GM18870 (cell line): ENCODE measurements around the gene FBXO46.

ENCODE experiments used
- ATAC-seq: cut with Tn5 transposase; IDR thresholded peaks from one replicate; pipeline ENCODE4 v1.9.1; 2021; ENCODE audit warnings: moderate library complexity; ENCODE audit not compliant: unreplicated experiment

FBXO46 gene, protein sequence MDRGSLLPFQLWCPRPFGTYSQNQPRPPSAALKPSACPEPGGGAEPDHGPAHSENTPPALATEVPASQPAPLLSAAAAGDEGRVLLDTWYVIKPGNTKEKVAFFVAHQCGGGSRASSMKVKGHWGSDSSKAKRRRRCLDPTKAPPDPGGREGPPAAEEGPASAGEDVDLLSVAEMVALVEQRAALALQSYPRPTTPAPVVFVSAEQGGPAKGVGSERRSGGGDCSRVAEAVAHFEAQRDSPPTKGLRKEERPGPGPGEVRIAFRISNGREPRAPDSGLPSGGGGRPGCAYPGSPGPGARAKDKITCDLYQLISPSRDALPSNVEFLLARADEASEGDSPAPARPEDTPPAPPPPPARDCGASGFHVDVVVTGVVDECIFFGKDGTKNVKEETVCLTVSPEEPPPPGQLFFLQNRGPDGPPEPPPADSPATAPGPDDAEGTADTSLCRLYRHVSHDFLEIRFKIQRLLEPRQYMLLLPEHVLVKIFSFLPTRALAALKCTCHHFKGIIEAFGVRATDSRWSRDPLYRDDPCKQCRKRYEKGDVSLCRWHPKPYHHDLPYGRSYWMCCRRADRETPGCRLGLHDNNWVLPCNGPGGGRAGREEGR

DNA sequence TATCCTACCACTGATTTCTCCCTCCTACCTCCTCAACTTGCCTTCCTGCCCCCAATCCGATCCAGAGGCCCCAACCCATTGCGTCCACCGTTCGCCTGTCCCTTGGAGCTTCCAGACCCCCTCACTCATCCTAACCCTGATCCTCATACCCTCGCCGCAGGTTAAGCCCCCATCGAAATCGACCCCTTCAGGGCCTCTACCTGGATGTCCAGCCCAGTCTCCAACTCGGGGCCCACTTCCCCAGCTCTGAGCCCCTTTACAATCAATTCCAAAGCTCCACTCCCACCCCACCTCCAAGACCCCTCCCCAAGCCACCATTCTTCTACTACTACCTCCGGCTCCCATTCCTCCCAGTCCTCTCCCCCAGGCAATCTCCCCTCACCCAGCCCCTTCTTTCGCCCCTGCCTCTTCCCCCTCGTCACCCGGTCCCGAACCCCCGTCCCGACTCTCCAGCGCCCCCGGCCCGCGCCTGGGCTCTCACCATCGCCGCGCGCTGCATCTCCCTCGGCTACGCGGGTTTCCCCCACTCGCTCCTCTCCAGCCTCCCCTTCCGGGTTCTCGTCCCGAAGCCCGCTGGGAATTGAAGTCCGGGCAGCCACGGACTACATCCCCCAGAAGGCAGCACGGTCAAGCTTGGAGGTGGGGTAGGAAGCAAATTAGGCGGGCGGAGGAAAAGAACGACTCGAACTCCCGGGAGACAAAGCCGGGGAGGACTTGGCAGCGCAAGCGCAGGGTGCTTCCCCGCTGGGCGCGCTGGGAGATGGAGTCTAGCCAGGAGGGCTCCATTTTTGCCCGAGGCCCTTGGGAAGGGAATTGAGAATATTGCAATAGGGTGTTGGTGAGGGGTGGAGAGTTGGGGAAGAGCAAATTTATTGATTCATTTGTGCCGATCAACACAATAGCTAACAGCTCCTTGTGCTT is at the start of gene FBXO46:
FBXO46 (minus strand) TSS at position 529 of the 921 bp plus-strand sequence. CDS start 17,401 bp downstream, outside the sequence.
- peak; percentile 76 for ATAC-seq

DNA sequence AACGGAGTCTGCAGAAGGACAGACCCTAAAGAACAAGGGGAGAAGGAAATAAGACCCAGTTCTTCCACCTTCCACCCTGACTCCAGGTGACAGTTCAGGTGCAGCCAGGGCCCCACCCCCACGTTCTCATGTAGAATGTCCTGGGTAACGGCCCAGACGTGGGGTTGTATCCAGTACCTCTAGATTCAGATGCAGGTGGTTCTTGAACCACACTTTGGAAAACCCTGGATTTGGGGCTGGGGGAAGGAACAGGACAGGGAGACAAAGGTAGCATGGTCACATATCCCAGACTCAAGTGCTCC is 49.4 kb upstream of the FBXO46 start:
- no peak for ATAC-seq

DNA sequence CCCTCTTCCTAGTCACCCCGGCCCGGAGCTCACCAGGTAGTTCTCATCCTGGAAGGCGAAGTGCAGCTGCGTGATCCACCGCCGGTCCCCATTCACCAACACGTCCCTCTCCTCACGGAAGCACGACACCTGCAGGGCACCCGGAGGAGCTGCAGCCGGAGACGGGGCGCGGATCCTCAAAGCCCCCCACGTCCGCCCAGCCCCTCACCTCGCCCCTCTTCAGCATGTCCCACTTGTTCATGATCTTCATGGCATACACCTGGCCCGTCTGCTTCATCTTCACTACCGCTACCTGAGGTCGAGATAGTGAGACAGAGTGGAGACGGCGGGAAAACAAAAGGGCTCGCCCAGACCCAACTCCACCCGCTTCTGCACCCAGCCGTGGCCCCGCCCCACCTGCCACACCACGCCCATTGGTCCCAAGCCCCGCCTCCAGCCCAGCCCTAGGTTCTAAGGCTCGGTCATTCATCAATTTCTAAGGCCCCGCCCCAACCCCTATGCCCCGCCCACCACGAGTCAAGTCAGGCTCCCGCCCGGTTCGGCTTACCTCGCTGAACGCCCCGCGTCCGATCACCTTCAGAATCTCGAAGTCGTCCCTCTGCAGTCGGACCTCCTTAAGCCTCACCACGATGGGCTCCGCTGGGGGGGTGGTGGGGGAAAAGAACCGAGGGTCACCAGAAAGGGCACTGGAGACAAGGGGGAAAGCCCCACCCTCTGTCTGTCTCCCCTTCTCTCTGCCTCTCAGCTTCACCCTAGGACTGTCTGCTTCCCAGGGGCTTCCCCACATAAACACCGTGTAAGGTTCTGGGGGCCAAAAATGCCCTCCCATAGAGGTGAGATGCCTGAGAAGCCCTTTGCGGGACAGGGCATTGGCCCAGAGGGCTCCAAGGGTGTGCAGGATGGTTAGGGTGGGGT is 48.8 kb upstream of the FBXO46 start:
- ATAC-seq = no peak

DNA sequence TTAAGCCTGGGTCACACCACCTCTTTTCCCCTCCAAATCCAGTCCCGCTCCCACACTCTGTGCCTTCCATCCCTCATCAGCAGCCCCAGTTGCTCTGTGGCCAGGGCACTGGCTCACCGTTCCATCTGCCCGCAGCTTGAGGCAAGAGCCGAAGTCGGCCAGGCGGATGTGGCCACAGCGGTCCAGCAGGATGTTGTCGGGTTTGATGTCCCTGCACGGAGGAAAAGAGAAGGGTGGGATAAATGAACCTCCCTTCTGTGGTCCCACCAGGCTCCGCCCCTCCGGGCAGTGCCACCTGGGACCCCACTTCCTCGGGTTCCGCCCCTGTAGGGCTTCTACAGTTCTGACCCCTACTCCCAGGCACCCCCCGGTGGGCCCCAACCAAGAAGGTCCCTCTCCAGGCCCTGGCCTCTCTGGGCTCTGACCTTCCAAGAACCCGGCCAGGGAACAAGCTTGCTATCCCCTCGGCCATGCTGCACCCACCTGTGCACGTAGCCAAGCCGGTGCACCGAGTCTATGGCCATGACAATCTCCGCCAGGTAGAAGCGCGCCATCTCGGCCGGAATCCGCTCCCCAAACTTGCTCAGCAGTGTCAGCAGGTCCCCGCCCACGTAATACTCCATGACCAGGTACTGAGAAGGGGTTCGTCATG is 47.4 kb upstream of the FBXO46 start:
- ATAC-seq = no peak

DNA sequence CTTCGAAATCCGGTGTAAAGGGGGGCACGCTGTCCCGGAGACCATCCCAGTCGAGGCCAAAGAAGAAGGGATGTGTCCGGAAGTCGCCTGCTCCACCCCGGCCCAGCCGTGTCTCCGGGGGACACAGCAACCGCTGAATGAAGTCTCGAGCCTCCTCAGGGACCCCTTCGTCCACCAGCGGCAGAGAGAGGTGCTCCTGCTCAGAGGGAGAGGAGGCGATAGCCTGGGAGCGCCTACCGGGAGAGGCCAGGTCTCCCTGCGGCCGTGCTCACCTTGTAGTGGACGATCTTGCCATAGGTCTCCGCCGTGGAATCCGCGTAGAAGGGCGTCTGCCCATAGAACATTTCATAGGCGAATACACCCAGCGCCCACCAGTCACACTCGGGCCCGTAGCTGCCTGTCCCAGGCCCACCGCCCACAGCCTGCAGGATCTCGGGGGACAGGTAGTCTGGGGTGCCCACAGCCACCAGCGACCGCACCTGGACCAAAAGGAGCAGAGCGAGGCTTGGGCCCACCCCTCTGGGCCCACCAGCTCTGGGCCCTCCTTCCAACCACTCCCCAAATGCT is 46.8 kb upstream of the FBXO46 start:
- no peak for ATAC-seq

DNA sequence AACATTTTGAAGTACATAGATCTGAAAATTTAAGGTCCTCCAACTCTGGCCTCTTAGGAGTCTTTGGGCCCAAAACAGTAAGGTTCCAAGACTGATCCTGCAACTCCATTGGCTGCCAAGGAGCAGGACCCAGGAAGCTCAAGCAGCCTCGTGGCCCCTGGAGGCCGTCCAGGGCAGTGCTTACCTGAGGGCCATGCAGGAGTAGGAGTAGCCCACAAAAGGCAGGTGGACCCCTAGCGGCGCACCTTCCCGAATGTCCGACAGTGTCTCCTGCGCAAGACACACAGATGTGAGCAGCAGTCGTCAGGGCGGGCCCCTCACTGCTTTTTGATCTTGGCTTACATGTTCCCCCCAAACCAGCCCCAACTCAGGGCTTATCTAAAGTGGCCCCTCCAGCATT is 44.1 kb upstream of the FBXO46 start:
- ATAC-seq = no peak

DNA sequence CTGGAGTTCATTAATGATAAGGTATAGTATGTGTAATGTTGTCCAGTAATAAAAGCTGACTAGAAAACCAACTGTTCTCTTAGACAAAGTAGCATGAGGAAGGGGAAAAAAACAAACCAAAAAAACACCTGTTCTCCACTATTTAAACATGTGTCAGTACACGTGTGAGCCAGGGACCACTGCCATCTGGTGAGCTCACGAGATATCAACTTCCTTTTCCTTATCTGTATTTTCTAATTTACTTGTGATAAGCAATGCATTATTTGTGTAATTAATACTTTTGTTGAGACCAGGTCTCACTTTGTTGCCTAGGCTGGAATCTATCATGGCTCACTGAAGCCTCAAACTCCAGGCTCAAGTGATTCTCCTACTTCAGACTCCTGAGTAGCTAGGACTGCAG is 42.7 kb upstream of the FBXO46 start:
- no peak for ATAC-seq

DNA sequence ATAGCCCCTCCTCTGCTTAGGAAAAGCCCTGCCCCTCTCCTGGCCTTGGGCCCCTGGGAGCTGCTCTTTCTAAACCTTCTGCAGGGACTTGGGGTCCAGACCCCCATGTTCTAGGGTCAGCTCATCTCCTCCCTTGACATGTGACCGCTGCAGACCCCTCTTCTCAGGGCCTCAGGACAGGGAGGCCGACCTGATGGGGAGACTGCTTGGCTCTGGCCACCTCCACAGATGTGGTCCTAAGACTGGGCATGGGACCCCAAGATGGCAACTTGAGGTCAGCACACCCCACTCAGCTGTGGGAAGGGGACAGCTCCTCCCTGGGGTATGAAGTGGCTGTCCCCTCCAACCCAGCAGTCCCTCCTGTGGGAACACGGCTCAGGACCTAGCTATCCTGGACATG is 42.2 kb upstream of the FBXO46 start:
- no peak for ATAC-seq

DNA sequence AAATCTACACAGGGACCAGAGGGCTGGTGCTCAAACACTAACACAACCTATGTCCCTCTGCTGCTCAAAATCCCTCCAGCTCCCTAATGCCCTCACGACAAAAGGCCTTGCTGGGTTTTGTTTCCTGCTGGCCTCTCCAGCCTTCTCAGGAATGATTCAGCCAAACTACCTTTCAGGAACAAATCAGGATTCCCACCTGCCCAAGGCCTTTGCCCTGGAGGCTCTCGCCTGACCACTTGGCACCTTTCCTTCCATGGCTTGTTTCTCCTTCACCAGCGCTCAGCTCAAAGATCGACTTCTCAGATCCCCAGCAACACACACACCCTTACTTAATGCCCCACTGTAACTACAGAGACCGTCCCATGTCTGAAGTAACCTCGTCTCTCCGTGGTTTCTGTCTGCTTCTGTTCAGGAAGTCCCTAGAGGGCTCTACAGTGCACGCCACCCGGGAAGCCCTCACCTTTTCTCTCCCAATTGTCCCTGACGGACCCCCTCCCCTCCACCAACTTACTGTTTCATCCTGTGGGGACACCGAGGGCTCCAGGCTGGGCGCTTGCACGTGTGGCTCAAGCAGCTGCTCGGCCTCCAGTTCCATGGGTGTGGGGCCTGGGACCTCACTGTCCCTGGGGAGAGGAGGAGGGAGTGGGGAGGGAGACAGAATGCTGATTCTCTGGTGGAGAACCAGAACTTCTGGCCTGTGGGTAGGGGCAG is 41.6 kb upstream of the FBXO46 start:
- ATAC-seq = no peak

DNA sequence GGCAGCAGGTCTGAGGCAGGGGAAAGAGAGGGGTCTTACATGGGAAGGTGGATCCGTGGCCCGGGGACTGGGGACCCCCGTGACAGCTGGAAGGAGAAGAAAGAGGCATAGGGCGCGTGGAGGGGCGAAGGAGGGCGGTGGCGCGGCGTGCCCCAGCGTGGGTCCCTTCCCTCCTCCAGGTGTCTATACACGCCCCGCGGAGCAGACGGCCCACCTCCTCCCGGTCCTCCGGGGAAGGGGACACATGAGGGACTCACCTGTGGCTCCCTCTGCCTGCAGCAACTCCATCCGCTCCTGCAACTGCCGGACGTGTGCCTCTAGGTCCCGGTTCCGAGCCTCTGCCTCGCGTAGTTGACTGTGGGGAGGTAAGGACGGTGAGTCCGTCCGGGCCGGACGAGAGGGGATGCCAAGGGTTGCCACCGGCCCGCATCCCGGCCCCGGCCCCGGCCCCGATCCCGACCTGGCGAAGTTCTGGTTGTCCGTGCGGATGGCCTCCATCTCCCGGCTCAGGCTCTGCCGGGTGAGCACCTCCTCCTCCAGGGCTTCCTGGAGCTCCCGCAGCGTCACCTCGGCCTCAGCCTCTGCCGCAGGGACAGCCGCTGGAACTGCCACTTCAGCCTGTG is 40.7 kb upstream of the FBXO46 start:
- ATAC-seq = no peak

DNA sequence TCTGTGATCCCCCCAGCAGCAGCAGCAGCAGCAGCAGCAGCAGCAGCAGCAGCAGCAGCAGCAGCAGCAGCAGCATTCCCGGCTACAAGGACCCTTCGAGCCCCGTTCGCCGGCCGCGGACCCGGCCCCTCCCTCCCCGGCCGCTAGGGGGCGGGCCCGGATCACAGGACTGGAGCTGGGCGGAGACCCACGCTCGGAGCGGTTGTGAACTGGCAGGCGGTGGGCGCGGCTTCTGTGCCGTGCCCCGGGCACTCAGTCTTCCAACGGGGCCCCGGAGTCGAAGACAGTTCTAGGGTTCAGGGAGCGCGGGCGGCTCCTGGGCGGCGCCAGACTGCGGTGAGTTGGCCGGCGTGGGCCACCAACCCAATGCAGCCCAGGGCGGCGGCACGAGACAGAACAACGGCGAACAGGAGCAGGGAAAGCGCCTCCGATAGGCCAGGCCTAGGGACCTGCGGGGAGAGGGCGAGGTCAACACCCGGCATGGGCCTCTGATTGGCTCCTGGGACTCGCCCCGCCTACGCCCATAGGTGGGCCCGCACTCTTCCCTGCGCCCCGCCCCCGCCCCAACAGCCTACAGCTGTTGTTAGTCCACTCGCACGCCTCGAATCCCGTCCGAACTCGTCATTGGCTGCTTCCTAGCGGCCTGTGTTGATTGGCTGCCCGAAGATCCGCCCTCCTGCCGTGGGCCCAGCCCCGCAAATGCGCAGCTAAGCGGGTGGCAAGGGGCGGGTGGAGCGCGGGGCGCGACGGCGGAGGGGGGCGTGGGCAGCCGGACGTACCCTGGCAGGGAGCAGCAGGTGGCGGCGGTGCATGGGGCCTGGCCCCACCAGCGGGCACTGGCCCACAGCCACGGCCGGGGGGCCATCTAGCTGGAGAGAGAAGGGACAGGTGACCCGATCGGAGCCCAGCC is 39.8 kb upstream of the FBXO46 start:
- peak; percentile 35 for ATAC-seq

DNA sequence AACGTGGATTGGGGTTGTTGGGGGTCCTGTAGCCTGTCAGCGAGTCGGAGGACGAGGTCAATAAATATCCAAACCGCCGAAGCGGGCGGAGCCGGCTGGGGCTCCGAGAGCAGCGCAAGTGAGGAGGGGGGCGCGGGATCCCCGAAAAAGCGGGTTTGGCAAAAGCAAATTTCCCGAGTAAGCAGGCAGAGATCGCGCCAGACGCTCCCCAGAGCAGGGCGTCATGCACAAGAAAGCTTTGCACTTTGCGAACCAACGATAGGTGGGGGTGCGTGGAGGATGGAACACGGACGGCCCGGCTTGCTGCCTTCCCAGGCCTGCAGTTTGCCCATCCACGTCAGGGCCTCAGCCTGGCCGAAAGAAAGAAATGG is 39.1 kb upstream of the FBXO46 start:
- ATAC-seq = no peak

DNA sequence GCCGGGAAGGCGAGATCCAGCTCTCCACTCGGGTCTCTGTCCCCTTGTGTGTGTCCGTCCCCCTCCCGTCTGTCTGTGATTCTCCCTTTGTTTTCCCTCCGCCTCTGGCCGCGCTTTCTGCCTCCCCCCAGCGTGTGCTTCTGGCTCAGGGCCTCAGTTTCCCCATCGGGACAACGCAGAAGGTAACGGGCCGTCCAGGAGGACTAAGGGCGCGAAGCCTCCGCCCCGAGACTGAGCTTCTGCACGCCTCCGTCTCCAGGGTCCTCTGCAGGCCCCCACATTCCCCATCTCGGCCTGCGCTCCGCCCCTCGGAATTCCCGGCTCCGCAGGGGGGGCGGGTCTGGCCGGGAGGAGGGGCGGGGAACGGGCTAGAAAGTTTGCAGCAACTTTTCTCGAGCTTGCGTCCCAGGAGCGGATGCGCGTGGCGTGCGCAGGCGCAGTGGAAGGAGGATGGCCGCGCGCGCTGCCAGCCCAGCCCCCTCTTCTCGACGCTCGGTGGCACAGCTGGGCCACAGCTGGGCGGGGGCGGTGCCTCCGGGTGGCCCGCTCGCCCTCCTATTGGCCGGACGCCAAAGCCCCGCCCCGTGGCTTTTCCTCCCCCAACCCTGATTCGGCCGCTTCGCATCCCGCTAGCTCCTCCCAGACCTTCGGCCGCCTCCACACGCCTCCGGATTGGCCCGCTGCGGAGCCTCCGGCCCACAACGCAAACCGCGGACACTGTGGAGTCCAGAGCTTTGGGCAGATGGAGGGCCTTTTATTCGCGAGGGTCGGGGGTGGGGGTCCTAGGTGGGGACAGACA is 38.5 kb upstream of the FBXO46 start, which contains the start of gene SIX5:
SIX5 (minus strand) TSS at position 269 of the 799 bp plus-strand sequence. CDS start 408 bp downstream, outside the sequence.
- ATAC-seq = peak; percentile 57

DNA sequence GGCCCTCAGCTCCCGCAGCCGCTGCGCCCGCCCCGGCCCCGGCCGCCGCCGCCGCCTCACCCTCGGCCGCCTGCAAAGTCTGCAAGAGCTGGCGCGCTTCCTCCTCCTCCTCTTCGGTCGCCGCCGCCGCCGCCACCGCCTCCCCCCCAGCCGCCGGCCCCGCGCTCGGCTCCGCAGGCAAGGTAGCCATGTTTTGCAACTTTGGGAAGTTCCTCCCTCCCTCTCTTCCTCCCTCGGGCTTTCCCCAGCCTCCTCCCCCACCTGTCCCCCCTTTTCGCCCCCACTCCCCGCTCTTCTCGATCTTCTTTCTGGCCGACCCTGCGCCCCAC is 37.9 kb upstream of the FBXO46 start:
- ATAC-seq = no peak

DNA sequence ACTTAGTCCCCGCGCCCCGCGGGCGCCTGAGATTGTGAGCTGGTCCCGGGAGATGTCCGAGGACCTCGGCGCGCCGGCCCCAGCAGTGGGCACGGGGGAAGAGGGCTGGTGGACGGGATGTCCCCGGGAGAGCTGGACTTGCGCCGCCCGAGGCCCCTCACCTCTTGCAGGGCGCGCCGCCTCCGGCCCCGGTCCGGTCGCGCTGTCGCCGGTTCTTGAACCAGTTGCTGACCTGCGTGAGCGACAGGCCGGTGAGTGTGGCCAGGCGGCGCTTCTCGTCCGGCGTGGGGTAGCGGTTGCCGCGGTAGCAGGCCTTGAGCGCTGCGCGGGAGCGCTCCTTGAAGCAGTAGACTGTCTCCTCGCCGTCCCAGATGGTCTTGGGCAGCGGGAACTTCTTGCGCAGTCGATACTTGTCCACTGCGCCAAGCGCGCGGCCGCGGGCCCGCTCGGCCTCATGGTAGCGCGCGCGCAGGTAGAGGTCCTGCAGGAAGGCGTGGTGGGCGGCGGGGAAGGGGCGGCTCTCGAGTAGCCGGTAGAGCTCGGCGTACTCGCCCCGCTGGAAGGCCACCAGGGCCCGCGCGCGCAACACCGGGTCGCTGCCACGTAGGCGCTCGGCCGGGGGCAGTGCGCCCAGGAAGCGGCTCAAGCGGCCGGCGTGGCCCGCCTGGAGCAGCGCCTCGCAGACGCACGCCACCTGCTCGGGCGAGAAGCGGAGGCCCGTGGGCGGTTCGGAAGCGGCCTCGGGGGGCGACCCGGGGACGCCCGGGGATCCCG is 37.4 kb upstream of the FBXO46 start:
- no peak for ATAC-seq

DNA sequence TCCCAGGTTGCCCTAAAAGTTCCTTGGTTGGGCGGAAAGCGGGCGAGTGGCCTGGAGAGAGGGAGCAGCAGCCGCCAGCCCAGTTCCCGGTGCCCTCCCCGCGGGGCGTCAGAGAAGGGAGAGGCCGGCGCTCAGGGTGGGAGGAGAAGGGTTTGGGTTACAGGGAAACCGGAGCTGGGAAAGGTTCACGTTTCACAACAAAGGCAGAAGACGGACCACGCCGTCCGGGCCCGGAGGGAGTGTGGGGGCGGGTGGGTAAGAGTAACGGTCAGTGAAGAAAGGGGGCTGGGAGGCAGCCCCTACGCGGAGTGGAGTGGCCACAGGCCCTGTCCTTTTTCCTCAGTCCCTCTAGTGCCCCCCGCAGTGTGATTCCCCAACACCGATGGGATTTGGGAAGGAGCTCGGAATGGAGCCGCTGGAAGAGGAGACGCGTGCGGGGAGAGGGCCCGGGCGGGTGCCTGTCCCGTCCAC is 36.7 kb upstream of the FBXO46 start:
- no peak for ATAC-seq
